H1 (cell line): ENCODE results near the gene LDLRAD3.

Source experiments
- CTCF ChIP-seq, 3 experiments: IDR thresholded peaks; 1 replicate in 2 of 3; 2 replicates in 1 of 3; pipeline versions ENCODE4 v1.5.1 to v1.6.1; 2011; ENCODE audit warnings: low read length in 3 of 3, mild to moderate bottlenecking in 3 of 3, inconsistent platforms in 2 of 3, low read depth in 1 of 3, moderate library complexity in 1 of 3; ENCODE audit not compliant: insufficient read depth in 1 of 3; ENCODE audit errors: control extremely low read depth in 1 of 3
- JUN ChIP-seq: IDR thresholded peaks from 2 replicates; pipeline ENCODE4 v1.6.1; 2011; ENCODE audit warnings: low read depth, mild to moderate bottlenecking, improper control_type of control experiment, low read length
- MAX ChIP-seq: IDR thresholded peaks from 2 replicates; pipeline ENCODE4 v1.6.1; 2012; ENCODE audit warnings: inconsistent platforms
- RAD21 ChIP-seq, 2 experiments: IDR thresholded peaks in 1 of 2; conservative IDR thresholded peaks in 1 of 2; 2 replicates each; pipeline ENCODE4 v1.6.1; 2011; ENCODE audit warnings: low read depth in 2 of 2, low read length in 2 of 2, improper control_type of control experiment in 1 of 2, inconsistent platforms in 1 of 2, mild to moderate bottlenecking in 1 of 2, moderate library complexity in 1 of 2
- RFX5 ChIP-seq: IDR thresholded peaks from 2 replicates; pipeline ENCODE4 v1.6.1; 2011; ENCODE audit warnings: low read depth, low read length, improper control_type of control experiment, borderline replicate concordance
- RXRA ChIP-seq: IDR thresholded peaks from 2 replicates; pipeline ENCODE4 v1.6.1; 2011; ENCODE audit warnings: low read depth, mild to moderate bottlenecking, low read length, moderate library complexity; ENCODE audit not compliant: insufficient read depth
- SRF ChIP-seq: IDR thresholded peaks from 2 replicates; pipeline ENCODE4 v1.6.1; 2011; ENCODE audit warnings: mild to moderate bottlenecking, low read depth, low read length, moderate library complexity
- USF2 ChIP-seq: IDR thresholded peaks from 2 replicates; pipeline ENCODE4 v1.6.1; 2011; ENCODE audit warnings: low read length, improper control_type of control experiment
- YY1 ChIP-seq: IDR thresholded peaks from 2 replicates; pipeline ENCODE4 v1.6.1; 2011; ENCODE audit warnings: low read depth, mild to moderate bottlenecking, low read length

- TF ChIP-seq YY1 (no peak), MAX (no peak), JUN (no peak), RXRA (no peak), USF2 (no peak), CTCF (IDR thresholded peaks at IDR 0.05; ENCODE audit: control extremely low read depth in 1 of 3, insufficient read depth in 1 of 3, low read depth in 1 of 3, low read length in 3 of 3) (no peak), RAD21 (IDR thresholded peaks at IDR 0.05 in 1 of 2, conservative IDR thresholded peaks at IDR 0.05 in 1 of 2; ENCODE audit: low read depth in 2 of 2, low read length in 2 of 2) (no peak), SRF (no peak), RFX5 (no peak)
Measured at GRCh38 chr11:36102868-36103267, 159.0 kb downstream of the LDLRAD3 start.
